SW 1271 (cell line): ENCODE data around the gene IP6K3.
A peak's percentile ranks its signal among the peaks of the same experiment; 100 is the strongest.

Source experiments
- DNase-seq, 2 experiments: peaks; one replicate each; lab custom pipeline; 2025; lab: John Stamatoyannopoulos, UW

The IP6K3 gene

GRCh38 chr6:33704215-33705066, 42.3 kb downstream of the IP6K3 start:
- no peak for DNase-seq

GRCh38 chr6:33702345-33702977, 44.2 kb downstream of the IP6K3 start:
- DNase-seq, result peak in 1 of 2 experiments; percentile 65

- DNase-seq, result peak in 1 of 2 experiments; percentile 54
These were observed 46.2 kb downstream of the IP6K3 start for GRCh38 chr6:33700391-33701050.

- DNase-seq, result no peak
These were observed 47.0 kb downstream of the IP6K3 start for GRCh38 chr6:33699739-33700138.

GRCh38 chr6:33699131-33699530, 47.6 kb downstream of the IP6K3 start:
- DNase-seq, result no peak

- DNase-seq, result no peak
These were observed 48.2 kb downstream of the IP6K3 start for GRCh38 chr6:33698494-33698893.

GRCh38 chr6:33697845-33698244, 48.9 kb downstream of the IP6K3 start:
- no peak for DNase-seq

GRCh38 chr6:33696548-33697518, 49.9 kb downstream of the IP6K3 start:
- DNase-seq, result no peak

- no peak for DNase-seq
These were observed 50.6 kb downstream of the IP6K3 start for GRCh38 chr6:33696076-33696475.

GRCh38 chr6:33695451-33695887, 51.2 kb downstream of the IP6K3 start:
- DNase-seq, result no peak

GRCh38 chr6:33694977-33695376, 51.7 kb downstream of the IP6K3 start:
- no peak for DNase-seq

GRCh38 chr6:33694401-33694931, 52.2 kb downstream of the IP6K3 start:
- no peak for DNase-seq

GRCh38 chr6:33693186-33694105, 53.3 kb downstream of the IP6K3 start:
- no peak for DNase-seq

GRCh38 chr6:33692760-33693158, 53.9 kb downstream of the IP6K3 start:
- DNase-seq, result no peak

- no peak for DNase-seq
These were observed 54.5 kb downstream of the IP6K3 start for GRCh38 chr6:33692078-33692759.

GRCh38 chr6:33691456-33692077, 55.1 kb downstream of the IP6K3 start:
- DNase-seq, result no peak

- DNase-seq, result no peak
These were observed 55.9 kb downstream of the IP6K3 start for GRCh38 chr6:33690766-33691165.

- DNase-seq, result no peak
These were observed 56.8 kb downstream of the IP6K3 start for GRCh38 chr6:33689879-33690278.

- no peak for DNase-seq
These were observed 57.6 kb downstream of the IP6K3 start for GRCh38 chr6:33689148-33689494.
